IMR-90 (cell line): ENCODE results near the gene OR52B6. TPM values are rescaled to one million over a fixed set of nuclear protein-coding genes. Genes with fewer than 3 reads are reported as not detected.

Experiments used
- ATAC-seq: fragments of 200-7000 bp; cut with Tn5 transposase; 2 replicates; pipeline ENCODE4 v1.9.1; 2020; ENCODE audit warnings: low read depth, mild to moderate bottlenecking, moderate library complexity
- BruUV-seq: library from RNA; stranded (reverse); fragments of 400-500 nt; replicated peaks from 2 replicates; lab custom pipeline; 2021; lab: Mats Ljungman, UMichigan
- CTCF ChIA-PET: fragments of 300-600 bp; formaldehyde crosslinking; extraction: SDS; loops from one replicate; lab custom pipeline; 2021; ENCODE audit warnings: antibody characterized with exemption; lab: Yijun Ruan, JAX
- POLR2A ChIA-PET: fragments of 300-600 bp; sonication (Branson Sonifier 250); formaldehyde crosslinking; loops from one replicate; lab custom pipeline; 2022; ENCODE audit warnings: antibody characterized with exemption; ENCODE audit not compliant: unreplicated experiment; lab: Charles Lee
- DNase-seq: peaks from one replicate; pipeline ENCODE4 v3.0.0; 2013
- H2AFZ ChIP-seq: replicated peaks from 2 replicates; pipeline ENCODE3; 2013; ENCODE audit warnings: low read length, mild to moderate bottlenecking; ENCODE audit not compliant: poor library complexity
- H2AK5ac ChIP-seq: 2 replicates; pipeline ENCODE4 v1.6.1; 2013; ENCODE audit warnings: low read depth, low read length, inconsistent platforms
- H2AK9ac ChIP-seq: replicated peaks from 2 replicates; pipeline ENCODE3; 2013; ENCODE audit warnings: mild to moderate bottlenecking, low read depth, low read length, moderate library complexity; ENCODE audit not compliant: poor library complexity
- H2BK120ac ChIP-seq: 2 replicates; pipeline ENCODE4 v1.6.1; 2013; ENCODE audit warnings: low read depth, low read length, inconsistent platforms
- H2BK15ac ChIP-seq: 3 replicates; pipeline ENCODE4 v1.6.1; 2013; ENCODE audit warnings: low read depth, low read length, inconsistent platforms
- H2BK20ac ChIP-seq: 2 replicates; pipeline ENCODE4 v1.6.1; 2013; ENCODE audit warnings: low read depth, mild to moderate bottlenecking, inconsistent platforms, low read length, moderate library complexity
- H2BK5ac ChIP-seq: 2 replicates; pipeline ENCODE4 v1.6.1; 2013; ENCODE audit warnings: mild to moderate bottlenecking, low read depth, low read length, inconsistent platforms; ENCODE audit not compliant: poor library complexity, severe bottlenecking
- H3K14ac ChIP-seq: replicated peaks from 2 replicates; pipeline ENCODE4 v1.6.1; 2013; ENCODE audit warnings: low read depth, low read length, inconsistent platforms
- H3K18ac ChIP-seq: 2 replicates; pipeline ENCODE4 v1.6.1; 2013; ENCODE audit warnings: low read depth, low read length, control low read depth
- H3K23ac ChIP-seq: 2 replicates; pipeline ENCODE4 v1.6.1; 2013; ENCODE audit warnings: low read depth, low read length, inconsistent platforms
- H3K27ac ChIP-seq: 2 replicates; pipeline ENCODE4 v1.5.1; 2013; ENCODE audit warnings: mild to moderate bottlenecking, control low read depth, low read length; ENCODE audit not compliant: insufficient read depth
- H3K27me3 ChIP-seq: 2 replicates; pipeline ENCODE4 v1.6.1; 2013; ENCODE audit warnings: low read length; ENCODE audit not compliant: control insufficient read depth, insufficient read depth
- H3K36me3 ChIP-seq: 2 replicates; pipeline ENCODE4 v1.6.1; 2013; ENCODE audit warnings: low read length, mixed read lengths; ENCODE audit not compliant: control insufficient read depth, insufficient read depth
- H3K4ac ChIP-seq: 2 replicates; pipeline ENCODE4 v1.6.1; 2013; ENCODE audit warnings: low read depth, low read length, inconsistent platforms
- H3K4me1 ChIP-seq: 2 replicates; pipeline ENCODE4 v1.6.1; 2013; ENCODE audit warnings: low read length, mixed read lengths; ENCODE audit not compliant: control insufficient read depth, insufficient read depth
- H3K4me2 ChIP-seq: 2 replicates; pipeline ENCODE4 v1.6.1; 2013; ENCODE audit warnings: low read depth, mild to moderate bottlenecking, control low read depth, low read length, moderate library complexity
- H3K4me3 ChIP-seq: 2 replicates; pipeline ENCODE4 v1.5.1; 2013; ENCODE audit warnings: low read depth, mild to moderate bottlenecking, control low read depth, low read length, moderate library complexity; ENCODE audit not compliant: insufficient read depth
- H3K56ac ChIP-seq: 2 replicates; pipeline ENCODE4 v1.6.1; 2013; ENCODE audit warnings: low read length, inconsistent platforms; ENCODE audit not compliant: insufficient read depth; ENCODE audit errors: extremely low read depth
- H3K79me1 ChIP-seq, 2 experiments: 2 replicates each; pipeline ENCODE4 v1.6.1; 2013; ENCODE audit warnings: low read length in 2 of 2, inconsistent platforms in 1 of 2, low read depth in 1 of 2
- H3K9ac ChIP-seq: 2 replicates; pipeline ENCODE4 v1.6.1; 2013; ENCODE audit warnings: low read depth, low read length, control low read depth
- H3K9me1 ChIP-seq: 2 replicates; pipeline ENCODE4 v1.6.1; 2013; ENCODE audit warnings: low read length, inconsistent platforms; ENCODE audit not compliant: insufficient read depth
- H3K9me3 ChIP-seq: 2 replicates; pipeline ENCODE4 v1.6.1; 2013; ENCODE audit warnings: low read length; ENCODE audit not compliant: control insufficient read depth, insufficient read depth
- H4K20me1 ChIP-seq: 2 replicates; pipeline ENCODE4 v1.6.1; 2013; ENCODE audit warnings: low read length, inconsistent platforms; ENCODE audit not compliant: insufficient read depth
- H4K5ac ChIP-seq: 2 replicates; pipeline ENCODE4 v1.6.1; 2013; ENCODE audit warnings: mild to moderate bottlenecking, low read depth, low read length, control low read depth
- H4K8ac ChIP-seq, 2 experiments: 2 replicates each; pipeline ENCODE4 v1.6.1; 2013; ENCODE audit warnings: low read depth in 2 of 2, low read length in 2 of 2, control low read depth in 1 of 2, inconsistent platforms in 1 of 2
- H4K91ac ChIP-seq: 2 replicates; pipeline ENCODE4 v1.6.1; 2013; ENCODE audit warnings: low read depth, low read length, inconsistent platforms; ENCODE audit not compliant: insufficient read depth
- CEBPB ChIP-seq: IDR thresholded peaks from 2 replicates; pipeline ENCODE4 v1.6.1; 2012; ENCODE audit warnings: low read depth, low read length, improper control_type of control experiment
- NFE2L2 ChIP-seq: fragments of 150-350 bp; IDR thresholded peaks from 2 replicates; pipeline ENCODE4 v1.6.1; 2016; ENCODE audit warnings: low read depth, mild to moderate bottlenecking, low read length
- POLR2A ChIP-seq: IDR thresholded peaks from 2 replicates; pipeline ENCODE4 v1.6.1; 2012; ENCODE audit warnings: mild to moderate bottlenecking, low read depth, low read length
- RAD21 ChIP-seq: IDR thresholded peaks from 2 replicates; pipeline ENCODE4 v1.6.1; 2012; ENCODE audit warnings: low read length, improper control_type of control experiment
- RCOR1 ChIP-seq: IDR thresholded peaks from 2 replicates; pipeline ENCODE4 v1.6.1; 2012; ENCODE audit warnings: mild to moderate bottlenecking, low read length, improper control_type of control experiment; ENCODE audit not compliant: insufficient replicate concordance
- RFX5 ChIP-seq: IDR thresholded peaks from 2 replicates; pipeline ENCODE4 v1.8.0; 2012; ENCODE audit warnings: low read depth, mild to moderate bottlenecking, low read length, moderate library complexity
- SMC3 ChIP-seq: fragments of 150-350 bp; IDR thresholded peaks from 2 replicates; pipeline ENCODE4 v1.6.1; 2016; ENCODE audit warnings: low read depth, mild to moderate bottlenecking, antibody characterized with exemption, low read length, moderate library complexity
- WGBS, 2 experiments: methylation state at CpG; one replicate each; pipeline versions ENCODE4 v1.1.5 to v1.1.7; 2013; ENCODE audit warnings: missing lambda C conversion rate in 2 of 2; ENCODE audit not compliant: insufficient read length in 1 of 2; ENCODE audit errors: extremely low coverage in 2 of 2; 5-methylcytosine and 5-hydroxymethylcytosine counted together
- dilution Hi-C: fragments of 300-500 bp; cut with HindIII; formaldehyde crosslinking; loops from one replicate; pipeline ENCODE4 v1.14.3; 2018; ENCODE audit warnings: low sequenced_read_pairs; ENCODE audit not compliant: unreplicated experiment
- in situ Hi-C: fragments of 300-500 bp; cut with MboI; formaldehyde crosslinking; loops from 3 replicates; pipeline ENCODE4 v1.14.3; 2019; ENCODE audit warnings: low sequenced_read_pairs, inconsistent platforms, mixed read lengths
- intact Hi-C: fragments of 100-400 bp; cut with micrococcal nuclease; formaldehyde crosslinking; loops from 2 replicates; pipeline ENCODE4 v1.10.0; 2022
- polyA plus RNA-seq, 3 experiments: library from polyadenylated mRNA; depleted of rRNA; stranded (reverse); fragments of >200 nt; gene quantifications; 2 replicates each; pipeline ENCODE4 v1.2.3, GENCODE V29; 2012; ENCODE audit warnings: low replicate concordance in 1 of 3
- total RNA-seq: library from RNA; depleted of rRNA; stranded (reverse); fragments of >200 nt; gene quantifications from 2 replicates; pipeline ENCODE4 v1.2.3, GENCODE V29; 2012
- TF ChIP-seq, protein P1 (sequence below): fragments of 150-350 bp; IDR thresholded peaks from 2 replicates; pipeline ENCODE4 v1.6.1; 2016; ENCODE audit warnings: low read depth, mild to moderate bottlenecking, low read length, moderate library complexity, borderline replicate concordance
- TF ChIP-seq, protein P2 (sequence below): fragments of 150-350 bp; IDR thresholded peaks from 2 replicates; pipeline ENCODE4 v1.6.1; 2017; ENCODE audit warnings: mild to moderate bottlenecking, antibody characterized with exemption, low read length, low read depth

Gene OR52B6
- total and polyA plus RNA-seq, 2 of the 4 experiments (the other 2 are of a cell fraction): not detected

DNA sequence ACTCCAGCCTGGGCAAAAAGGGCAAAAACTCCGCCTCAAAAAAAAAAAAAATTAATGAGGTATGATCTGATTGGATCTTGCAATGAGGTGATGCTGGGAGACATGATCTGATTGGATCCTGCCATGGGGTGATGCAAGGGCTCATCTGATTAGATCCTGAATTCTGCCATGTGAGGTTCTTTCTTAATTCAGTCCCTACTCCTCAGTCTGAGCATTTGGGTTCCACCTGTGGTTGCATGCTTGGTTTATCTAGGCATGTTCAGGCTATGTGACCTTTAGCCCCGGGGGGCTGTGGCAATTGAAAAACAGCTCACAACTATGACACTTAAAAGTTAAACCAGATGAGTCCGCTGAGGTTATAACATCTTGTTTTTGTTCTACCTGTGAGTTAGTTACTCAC lies 10.9 kb downstream of the OR52B6 start:
- H3K79me1 ChIP-seq: no peaks in the 10 kb centered on the region
- WGBS, 2 experiments: no CpG with 5 or more reads among the region's 3 CpGs
- H2AFZ ChIP-seq: no peak overlapping the region
- 0 out of 2 replicates have a peak, but pooled peaks cover 4% of the 10 kb centered on the region for H3K4me1 ChIP-seq
- no peak overlapping the region for H2BK20ac ChIP-seq
- ATAC-seq (no peak), DNase-seq (no peak)
- H4K8ac ChIP-seq: no peak overlapping the region
- no peak overlapping the region for H3K56ac ChIP-seq
- H2BK5ac ChIP-seq: no peak overlapping the region
- H3K4me3 ChIP-seq: no peak overlapping the region
- TF ChIP-seq RAD21: no peak
- no peak for TF ChIP-seq POLR2A
- TF ChIP-seq CEBPB: no peak
- TF ChIP-seq NFE2L2: no peak
- TF ChIP-seq, protein P1, sequence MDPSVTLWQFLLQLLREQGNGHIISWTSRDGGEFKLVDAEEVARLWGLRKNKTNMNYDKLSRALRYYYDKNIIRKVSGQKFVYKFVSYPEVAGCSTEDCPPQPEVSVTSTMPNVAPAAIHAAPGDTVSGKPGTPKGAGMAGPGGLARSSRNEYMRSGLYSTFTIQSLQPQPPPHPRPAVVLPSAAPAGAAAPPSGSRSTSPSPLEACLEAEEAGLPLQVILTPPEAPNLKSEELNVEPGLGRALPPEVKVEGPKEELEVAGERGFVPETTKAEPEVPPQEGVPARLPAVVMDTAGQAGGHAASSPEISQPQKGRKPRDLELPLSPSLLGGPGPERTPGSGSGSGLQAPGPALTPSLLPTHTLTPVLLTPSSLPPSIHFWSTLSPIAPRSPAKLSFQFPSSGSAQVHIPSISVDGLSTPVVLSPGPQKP: no peak
- TF ChIP-seq SMC3: no peak
- TF ChIP-seq, protein P2, sequence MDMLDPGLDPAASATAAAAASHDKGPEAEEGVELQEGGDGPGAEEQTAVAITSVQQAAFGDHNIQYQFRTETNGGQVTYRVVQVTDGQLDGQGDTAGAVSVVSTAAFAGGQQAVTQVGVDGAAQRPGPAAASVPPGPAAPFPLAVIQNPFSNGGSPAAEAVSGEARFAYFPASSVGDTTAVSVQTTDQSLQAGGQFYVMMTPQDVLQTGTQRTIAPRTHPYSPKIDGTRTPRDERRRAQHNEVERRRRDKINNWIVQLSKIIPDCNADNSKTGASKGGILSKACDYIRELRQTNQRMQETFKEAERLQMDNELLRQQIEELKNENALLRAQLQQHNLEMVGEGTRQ: no peak
- no peak for TF ChIP-seq RFX5
- no peak for TF ChIP-seq RCOR1
- in situ Hi-C loops (no loop called here), dilution Hi-C loops (no loop called here), intact Hi-C loops (loop anchor here (10.0 kb wide), 1 partner anchor 1867 kb away; no protein-coding TSS in a partner anchor)
- ChIA-PET POLR2A (no interaction called here), CTCF (no interaction called here)
- no peak overlapping the region for H2BK15ac ChIP-seq
- H2BK120ac ChIP-seq: no peak overlapping the region
- H4K20me1 ChIP-seq: no peaks in the 10 kb centered on the region
- H3K36me3 ChIP-seq: no peaks in the 10 kb centered on the region
- no peaks in the 10 kb centered on the region for H3K9me3 ChIP-seq
- no peaks in the 10 kb centered on the region for H3K9me1 ChIP-seq
- no peak overlapping the region for H3K9ac ChIP-seq
- H3K27ac ChIP-seq: no peak overlapping the region
- H3K14ac ChIP-seq: no peak overlapping the region
- no peaks in the 10 kb centered on the region for H3K27me3 ChIP-seq
- H2AK5ac ChIP-seq: no peak overlapping the region
- H3K23ac ChIP-seq: no peak overlapping the region
- no peak overlapping the region for H3K18ac ChIP-seq
- no peak overlapping the region for H3K4me2 ChIP-seq
- no peak overlapping the region for H4K5ac ChIP-seq
- H2AK9ac ChIP-seq: no peak overlapping the region
- no peak overlapping the region for H4K91ac ChIP-seq
- no TSS peak for BruUV-seq
- no peak overlapping the region for H3K4ac ChIP-seq
